Measurements from ENCODE around the gene IL17REL. TPM values are rescaled to one million over a fixed set of nuclear protein-coding genes. Genes with fewer than 3 reads are reported as not detected.

The IL17REL gene
- total RNA-seq, 1 donor from 2014 or later: not detected

DNA sequence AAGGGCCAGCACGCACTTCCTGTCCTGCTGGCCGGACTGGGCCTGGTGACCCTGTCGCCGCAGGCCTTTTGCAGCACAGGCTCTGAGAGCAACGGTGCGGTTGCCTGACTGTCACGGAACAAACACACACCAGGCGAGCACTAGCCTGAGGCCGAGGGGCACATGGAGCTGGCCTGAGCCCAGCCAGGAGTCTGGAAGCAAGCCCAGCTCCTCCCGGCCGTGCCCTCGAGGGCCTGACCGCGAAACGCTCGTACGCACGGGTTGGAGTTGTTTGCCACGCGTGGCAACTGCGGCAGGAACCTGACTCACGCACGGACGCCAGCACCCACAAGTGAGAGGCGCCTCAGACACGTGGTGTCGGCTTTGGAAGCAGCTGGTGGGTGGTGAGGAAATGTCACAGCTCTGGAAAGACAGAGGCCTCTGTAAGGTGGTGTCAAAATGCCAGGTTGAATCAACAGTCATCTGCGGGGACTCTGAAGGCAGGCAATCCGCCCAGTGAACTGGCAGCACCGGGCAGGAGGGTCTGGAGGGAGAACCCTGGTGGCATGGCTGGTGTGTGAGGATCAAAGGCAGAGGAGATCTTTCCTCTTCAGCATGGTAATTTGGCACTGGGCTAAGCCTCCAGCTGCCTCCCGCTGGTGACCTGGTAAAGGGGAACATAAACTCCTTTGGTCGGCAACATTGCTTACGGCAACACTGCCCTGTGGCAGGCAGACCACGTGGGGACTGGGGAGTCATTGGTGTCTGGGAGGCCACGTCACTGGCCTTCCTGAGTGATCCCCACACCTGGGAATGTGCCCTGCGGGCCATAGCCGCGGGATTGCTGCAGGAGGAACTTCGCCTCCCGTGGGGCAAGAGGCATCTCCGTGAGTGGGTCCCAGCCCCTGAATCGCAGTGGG is 15.3 kb upstream of the IL17REL start:
- no peak for DNase-seq (ENCODE audit: extremely low read depth, low read depth, low spot score)

DNA sequence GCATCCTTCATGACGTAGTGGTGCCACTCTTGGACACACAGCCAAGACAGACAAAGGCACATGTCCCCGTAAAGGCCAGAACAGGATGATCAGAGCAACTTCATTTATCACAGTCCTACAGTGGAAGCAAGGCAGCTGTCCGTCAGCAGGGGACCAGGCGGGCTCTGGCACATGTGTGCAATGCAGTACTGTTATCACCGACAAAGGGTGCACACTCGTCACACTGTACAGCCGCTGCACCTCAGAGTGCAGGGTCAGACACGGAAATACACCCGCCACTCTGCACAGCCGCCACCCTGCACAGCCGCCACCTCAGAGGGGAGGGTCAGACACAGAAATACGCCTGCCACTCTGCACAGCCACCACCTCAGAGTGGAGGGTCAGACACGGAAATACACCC is 13.4 kb upstream of the IL17REL start:
- no peak for DNase-seq (ENCODE audit: extremely low read depth, low read depth, low spot score)

DNA sequence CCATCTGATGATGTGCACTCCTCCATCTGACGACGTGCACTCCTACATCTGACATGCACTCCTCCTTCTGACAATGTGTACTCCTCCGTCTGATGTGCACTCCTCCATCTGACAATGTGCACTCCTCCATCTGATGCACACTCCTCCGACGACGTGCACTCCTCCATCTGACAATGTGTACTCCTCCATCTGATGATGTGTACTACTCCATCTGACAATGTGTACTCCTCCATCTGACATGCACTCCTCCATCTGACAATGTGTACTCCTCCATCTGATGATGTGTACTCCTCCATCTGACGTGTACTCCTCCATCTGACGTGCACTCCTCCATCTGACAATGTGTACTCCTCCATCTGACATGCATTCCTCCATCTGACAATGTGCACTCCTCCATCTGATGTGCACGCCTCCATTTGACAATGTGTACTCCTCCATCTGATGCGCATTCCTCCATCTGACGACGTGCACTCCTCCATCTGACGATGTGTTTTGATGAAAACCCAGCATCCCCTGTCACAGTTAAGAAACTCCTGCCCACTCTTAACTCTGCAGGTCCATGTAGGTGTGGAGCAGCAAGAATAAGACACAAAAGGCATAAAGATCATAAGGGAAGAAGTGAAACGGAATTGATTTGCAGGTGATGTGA is 9.7 kb upstream of the IL17REL start:
- DNase-seq (ENCODE audit: extremely low read depth, low read depth, low spot score): no peak

DNA sequence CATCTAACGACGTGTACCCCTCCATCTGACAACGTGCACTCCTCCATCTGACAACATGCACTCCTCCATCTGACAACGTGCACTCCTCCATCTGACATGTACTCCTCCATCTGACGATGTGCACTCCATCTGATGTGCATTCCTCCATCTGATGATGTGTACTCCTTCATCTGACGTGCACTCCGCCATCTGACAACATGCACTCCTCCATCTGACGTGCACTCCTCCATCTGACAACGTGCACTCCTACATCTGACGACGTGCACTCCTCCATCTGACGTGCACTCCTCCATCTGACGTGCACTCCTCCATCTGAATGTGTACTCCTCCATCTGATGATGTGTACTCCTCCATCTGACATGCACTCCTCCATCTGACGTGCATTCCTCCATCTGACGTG is 8.0 kb upstream of the IL17REL start:
- no peak for DNase-seq (ENCODE audit: extremely low read depth, low read depth, low spot score)

DNA sequence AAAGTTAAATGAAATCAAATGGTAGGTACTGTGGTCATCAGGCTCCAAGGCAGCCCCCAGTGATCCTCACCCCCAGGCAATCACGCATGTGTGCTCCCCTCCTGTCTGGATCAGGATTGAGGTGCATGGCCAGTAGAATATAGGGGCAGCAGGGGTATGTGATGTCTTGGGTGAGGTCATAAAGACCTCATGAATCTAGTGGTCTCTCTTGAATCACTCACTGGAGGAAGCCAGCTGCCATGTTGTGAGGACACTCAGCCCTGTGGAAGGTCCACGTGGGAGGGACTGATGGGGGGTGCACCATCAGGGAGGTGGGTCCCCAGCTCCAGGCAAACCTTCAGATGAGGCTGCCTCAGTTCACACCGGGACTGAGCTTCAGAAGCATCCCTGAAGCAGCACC is 6.8 kb upstream of the IL17REL start:
- DNase-seq (ENCODE audit: extremely low read depth, low read depth, low spot score): no peak

DNA sequence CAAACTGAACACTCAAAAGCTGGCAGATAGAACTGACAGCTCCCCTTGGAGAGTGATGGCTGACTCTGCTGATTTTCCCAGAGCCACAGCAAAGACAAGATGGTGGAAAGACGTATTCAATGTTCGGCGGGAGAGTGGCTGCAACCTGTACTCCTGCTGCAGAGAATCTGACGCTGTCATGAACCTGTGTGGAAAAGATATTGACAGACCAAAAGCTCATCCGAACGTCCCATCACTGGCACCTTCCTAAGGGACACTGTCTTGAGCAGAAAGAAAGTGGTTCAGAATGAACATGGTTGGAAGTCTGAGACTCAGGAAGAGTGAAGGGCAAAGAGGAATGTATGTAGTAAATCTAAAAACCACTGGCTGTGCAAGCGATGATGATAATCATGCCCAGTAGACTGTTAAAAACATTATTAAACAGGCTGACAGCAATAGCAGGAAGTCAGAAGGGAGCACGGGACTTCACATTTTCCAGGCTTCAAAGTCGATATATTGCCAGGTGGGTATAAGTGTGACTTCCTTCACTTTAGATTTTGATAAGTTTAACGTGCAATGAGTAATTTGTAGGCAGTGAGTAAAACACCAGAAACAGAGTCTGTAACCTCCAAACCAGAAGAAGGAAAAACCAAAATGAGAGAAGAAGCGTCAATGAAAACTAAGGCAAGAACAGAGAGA is 6.2 kb upstream of the IL17REL start:
- no peak for DNase-seq (ENCODE audit: extremely low read depth, low read depth, low spot score)

DNA sequence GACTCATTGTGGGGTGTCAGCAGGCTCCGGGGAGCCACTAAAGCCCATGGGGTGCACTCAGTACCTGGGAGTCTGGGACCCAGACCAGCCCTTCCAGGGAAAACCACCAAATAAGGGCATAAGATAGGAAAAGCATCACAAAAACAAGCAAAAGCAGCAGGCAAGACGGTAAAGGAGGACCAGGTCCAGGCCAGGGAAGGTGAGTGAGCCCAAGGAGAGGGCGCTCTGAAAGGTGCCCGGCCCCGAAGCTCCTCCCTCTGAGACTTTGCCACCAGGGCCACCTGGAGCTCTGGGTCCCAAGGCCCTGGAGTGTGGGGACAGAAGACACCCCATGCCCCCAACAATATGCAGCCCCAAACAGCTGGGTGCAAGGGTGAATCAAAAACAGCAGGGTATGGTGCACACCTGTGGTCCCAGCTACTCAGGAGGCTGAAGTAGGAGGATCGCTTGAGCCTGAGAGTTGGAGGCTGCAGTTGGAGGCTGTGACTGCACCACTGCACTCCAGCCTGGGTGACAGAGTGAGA is 5.2 kb upstream of the IL17REL start:
- no peak for DNase-seq (ENCODE audit: extremely low read depth, low read depth, low spot score)

DNA sequence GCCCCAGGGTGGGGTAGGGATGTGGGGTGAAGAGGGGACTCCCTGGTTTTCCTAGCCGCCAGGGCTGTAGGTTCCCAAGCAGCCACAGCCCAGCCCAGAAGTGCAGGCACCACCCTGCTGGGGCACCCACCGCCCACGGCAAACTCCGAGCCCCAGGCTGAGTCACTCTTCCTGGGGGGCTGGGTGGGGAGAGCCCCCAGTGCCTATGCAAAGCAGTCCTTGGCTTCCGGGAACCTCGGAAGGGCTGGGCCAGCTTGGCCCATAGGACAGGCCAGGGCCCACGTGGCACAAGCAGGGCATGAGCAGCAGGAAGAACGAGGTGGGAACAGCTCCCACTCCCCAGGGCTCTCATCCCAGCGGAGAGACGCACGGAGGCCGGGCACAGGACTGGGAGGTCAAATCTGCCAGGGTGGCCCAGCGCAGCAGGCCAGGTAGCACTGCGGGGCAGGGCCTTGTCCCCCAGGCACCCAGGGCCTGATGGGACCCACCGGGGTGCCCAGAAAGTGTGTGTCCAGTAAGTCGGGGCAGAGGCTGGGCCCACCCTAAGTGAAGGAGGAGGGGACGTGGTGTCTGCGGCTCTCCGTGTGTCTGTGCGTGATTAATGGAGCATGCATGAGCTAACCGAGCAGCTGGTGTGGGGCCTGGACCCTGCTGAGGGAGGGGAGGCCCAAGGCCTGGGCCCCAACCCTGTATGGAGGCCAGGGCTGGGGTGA is 4.6 kb upstream of the IL17REL start:
- no peak for DNase-seq (ENCODE audit: extremely low read depth, low read depth, low spot score)

DNA sequence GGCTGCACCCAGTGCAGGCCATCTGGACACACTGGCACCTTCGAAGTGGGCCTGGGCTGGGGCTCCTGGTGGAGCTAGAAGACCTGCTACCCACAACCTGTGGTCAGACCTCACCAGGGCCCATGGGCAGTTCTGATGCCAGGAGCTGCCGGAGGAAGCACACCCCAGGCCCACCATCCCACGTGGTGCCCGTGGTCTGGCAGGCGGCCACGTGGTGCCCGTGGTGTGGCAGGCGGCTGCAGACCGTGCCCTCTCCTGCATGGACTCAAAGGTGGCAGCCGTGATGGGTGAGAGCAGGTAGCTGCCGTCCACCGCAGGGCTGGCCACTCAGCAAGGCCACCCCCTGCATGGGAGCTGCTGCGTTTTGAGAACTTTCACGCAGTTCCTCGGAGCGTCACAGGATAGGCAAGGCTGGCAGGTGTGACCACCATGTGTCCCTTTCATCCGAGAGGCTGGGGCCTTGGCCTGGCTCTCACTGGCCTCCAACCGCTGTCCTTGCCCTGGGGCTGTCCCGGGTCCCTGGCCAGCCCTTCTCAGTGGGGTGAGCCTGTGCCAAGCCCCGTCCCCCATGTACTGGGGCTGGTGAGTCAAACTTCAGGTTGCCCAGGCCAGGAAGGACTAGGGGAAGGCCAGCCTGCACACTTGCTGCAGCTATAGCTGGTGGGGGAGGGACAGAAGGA is 3.9 kb upstream of the IL17REL start:
- DNase-seq (ENCODE audit: extremely low read depth, low read depth, low spot score): no peak

DNA sequence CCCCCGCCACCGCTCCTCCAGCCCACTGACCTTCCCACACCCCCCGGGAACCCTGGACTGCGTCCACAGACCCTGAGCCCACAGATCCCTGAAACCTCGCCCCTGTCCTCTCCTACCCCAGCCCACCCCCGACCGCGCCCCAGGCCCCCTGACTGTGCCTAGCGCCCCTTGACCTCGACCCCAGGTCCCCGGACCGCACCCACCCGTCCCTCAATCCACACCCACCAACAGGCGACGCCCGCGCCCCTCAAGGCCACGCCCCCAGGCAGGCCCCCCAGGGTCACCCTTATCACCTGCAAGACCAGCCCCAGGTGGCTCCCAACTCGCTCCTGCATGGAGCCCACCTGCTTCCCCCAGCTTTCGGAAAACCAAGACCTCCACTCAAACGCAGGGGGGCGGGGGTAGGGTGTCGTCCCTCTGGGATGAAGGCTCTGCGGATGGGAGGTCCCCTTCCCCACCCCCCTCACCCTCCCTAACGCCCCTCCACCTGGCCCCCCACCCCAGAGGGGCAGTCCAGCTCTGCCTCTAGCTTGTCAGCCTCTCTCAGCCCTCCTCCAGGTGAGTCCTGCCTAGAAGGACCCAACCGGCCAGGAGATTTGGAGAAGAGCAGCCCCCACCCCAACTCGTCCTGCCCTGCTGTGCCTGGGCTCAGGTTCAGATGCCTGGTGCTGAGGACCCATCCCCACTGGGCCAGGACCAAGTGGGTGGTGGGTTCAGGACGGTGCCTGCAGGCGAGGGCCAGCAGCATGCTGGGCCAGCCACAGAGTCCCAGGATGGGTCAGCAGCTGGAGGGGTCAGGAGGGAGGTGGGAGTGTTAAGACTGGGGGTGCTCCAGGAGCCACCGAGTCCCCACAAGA is 3.1 kb upstream of the IL17REL start:
- DNase-seq (ENCODE audit: extremely low read depth, low read depth, low spot score): no peak

DNA sequence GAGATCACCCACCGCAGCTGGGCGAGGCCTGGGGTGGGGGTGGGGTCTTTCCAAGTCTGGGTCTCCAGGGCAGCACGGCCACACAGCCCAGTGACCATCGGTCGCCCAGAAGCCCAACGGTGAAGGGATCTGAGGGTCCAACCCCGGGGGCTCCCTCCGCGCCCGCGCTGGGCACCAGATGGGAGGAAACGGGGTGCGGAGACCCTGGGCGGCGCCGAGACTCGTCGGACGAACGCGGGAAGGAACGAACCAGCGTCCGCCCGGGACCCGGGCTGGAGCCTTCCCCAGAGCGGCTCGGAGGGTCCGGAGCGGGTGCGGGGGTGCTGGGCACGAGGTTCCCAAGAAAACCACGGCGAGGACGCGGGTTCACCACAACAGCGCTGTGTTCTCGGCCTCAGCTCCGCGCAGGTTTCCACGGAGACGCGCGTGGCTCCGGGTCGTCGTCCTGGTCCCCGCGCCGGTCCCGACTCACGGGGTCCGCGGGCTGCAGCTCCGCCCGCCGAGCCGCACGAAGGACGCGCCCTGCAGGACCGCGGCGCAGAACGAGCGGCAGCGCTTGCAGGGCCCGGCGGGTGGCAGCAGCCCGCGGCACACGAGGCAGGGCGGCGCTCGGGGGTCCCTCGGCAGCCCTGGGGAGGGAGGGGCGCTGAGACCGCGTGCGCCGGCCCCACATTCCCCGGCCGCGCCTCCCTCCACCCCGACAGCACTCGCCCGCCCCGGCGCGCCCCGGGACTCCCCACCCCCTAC is 2.3 kb upstream of the IL17REL start:
- no peak for DNase-seq (ENCODE audit: extremely low read depth, low read depth, low spot score)

DNA sequence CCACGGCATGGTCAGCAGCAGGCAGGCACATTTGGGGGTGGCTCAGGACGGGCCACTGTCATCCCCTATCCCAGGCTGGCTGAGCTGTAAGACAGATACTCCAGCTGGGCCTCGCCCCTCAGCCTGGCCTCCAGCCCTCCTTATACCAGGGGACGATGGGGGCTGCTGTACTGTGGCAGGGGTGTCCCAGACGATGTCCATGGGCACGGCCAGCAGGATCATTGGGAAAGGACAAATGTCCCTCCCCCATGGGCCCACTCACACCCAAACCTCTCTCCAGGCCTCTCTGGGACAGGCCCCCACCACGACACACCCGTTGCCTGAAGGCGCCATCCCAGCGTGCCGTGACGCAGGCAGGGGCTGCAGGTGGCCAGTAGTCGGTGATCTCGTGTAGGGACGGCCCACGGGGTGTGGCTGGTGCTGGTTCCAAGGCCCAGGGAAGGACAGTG is 1.5 kb upstream of the IL17REL start:
- no peak for DNase-seq (ENCODE audit: extremely low read depth, low read depth, low spot score)

DNA sequence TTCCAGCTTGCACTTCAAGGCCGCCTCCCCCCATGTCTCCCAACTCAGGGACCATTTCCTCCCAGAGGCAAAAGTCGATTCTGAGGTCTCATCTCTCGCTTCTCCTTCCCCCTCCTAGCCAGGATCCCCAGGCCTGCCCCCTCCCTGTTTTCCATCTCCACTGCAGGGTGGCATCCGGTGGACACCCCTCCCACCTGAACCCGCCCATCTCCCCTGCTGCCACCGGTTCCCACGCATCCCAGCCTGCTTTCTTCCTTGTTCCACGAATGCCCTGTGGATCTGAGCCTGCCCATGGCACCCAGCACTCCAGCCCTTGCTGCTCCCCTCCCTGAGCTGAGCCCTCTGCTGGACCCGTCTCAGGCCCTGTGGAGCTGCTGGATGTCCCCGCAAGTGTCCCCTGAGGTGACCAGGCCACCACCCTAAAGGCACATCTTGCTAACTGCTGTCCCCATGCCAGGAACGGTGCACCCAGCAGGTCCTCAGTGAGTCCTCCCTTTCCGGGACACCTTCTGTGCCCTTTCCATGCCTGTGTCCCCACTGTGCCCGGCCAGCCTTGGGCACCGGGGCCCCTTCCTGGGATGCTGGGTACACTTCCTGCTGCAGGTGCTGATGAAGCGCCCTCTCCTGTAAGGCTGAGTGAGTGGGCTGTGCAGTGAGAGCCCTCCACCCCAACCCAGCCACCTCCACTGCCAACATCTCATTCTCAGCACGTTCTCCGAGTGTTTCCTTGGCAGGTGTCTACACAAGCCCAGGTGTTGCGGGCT is 936 bp downstream of the IL17REL start:
- DNase-seq (ENCODE audit: extremely low read depth, low read depth, low spot score): no peak

DNA sequence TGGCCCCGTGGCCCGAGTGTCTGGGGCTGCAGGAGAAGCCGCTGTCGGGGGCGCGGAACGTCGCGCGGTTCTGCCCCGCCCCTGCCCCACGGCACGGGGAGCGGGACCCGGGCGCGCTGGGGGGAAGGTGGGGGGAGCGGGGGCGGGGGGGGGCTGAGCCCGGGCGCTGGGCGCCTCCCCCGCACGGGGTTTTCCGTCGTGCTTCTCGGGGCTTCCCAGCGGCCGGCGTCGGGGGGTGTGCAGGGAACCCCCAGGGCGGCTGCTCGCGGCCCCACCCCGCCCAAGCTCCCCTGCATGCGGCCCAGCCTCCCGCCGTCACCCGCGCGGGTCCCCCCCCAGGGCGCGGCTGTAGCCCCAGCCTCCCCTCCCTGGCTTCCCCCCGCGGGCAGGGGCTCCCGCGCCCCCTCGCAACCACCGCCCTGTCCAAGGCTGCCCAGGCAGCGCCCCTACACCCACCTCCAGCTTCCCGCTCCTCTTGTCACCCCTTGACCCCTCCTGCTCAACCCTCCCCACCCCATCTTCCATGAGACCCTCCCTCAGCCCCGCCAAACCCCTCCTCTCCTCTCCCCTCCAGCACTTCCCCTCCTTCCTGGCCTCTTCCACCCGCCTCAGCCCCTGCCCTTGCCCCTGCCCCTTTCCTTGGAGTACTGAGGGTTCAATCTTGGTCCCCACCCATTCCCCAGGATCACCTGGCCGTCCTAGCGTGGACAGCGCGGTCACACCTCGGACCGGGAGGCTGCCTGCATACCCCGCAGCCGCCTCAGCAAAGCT is 1.7 kb downstream of the IL17REL start:
- no peak for DNase-seq (ENCODE audit: extremely low read depth, low read depth, low spot score)

DNA sequence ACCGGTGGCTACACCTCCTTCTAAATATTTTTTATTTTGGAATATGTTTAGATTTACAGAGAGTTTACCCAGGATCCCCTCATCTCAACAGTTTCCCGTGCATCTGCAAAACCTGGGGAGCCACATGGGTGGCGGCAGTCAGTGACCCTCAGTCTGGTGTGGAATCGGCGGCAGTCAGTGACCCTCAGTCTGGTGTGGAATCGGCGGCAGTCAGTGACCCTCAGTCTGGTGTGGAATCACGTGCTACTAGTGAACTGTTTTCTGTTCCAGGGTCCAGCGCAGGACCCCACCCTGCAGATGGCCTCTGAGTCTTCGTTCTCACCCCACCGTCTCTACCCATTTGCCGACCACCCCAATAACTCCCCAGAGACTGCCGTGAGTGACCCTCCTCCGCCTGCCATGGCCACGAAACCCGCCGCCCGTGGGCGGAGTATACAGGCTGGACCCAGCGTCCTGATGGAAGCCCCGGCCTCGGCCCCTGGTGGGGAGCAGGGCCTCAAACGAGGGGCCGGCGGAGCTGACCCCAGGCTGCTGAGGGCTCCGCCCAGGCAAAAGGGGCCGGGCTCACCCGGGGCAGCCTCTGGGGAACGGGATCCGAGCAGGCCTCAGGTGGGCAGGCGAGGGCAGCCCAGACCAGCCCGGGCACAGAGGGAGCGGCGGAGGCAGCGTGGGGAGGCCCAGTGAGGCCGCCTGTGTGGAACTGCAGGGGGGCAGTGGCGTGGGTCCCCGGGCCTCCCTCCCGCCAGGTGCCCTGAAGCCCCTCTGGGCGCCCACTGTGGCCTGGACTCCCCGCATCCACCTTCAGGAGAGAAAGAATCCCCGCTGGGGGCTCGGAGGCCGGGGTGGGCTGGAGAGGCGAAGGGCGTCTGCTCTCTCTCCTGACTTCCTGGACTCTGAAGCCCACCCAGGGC is 2.5 kb downstream of the IL17REL start:
- no peak for DNase-seq (ENCODE audit: extremely low read depth, low read depth, low spot score)

DNA sequence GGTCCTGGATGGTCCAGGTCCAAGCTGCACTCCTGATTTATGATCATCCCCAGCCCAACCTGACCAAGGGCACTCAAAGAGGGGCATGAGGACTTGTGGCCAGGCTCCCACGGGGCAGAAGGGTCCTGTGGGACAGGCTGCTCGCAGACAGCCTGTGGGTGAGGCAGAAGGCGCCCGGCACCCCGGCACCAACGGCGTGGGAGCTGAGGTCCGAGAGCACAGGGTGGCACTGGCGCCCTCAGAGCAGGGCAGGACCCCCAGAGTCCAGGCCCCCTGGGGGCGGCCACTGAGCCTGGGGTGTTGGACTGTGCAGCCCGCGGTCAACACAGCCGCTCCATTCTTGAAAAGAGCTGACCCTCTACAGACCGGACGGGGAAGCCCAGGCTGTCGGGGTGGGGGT is 3.3 kb downstream of the IL17REL start:
- DNase-seq (ENCODE audit: extremely low read depth, low read depth, low spot score): no peak

Measured in glomerular endothelial cell (primary cell).